HG03025 (cell line): Measurements from ENCODE around the gene KLK15.
"Not testable (repeated sequence)": the region's sequence is repeated elsewhere in the genome, so short reads cannot be mapped to it uniquely, and the experiment has no call there.

Experiments used
- ATAC-seq: cut with Tn5 transposase; IDR thresholded peaks from one replicate; pipeline ENCODE4 v1.9.1; 2021; ENCODE audit warnings: mild to moderate bottlenecking, moderate library complexity; ENCODE audit not compliant: unreplicated experiment, low FRiP score

The KLK15 gene

GRCh38 chr19:50822661-50823208, 10.6 kb downstream of the KLK15 start:
- ATAC-seq = no peak

DNA sequence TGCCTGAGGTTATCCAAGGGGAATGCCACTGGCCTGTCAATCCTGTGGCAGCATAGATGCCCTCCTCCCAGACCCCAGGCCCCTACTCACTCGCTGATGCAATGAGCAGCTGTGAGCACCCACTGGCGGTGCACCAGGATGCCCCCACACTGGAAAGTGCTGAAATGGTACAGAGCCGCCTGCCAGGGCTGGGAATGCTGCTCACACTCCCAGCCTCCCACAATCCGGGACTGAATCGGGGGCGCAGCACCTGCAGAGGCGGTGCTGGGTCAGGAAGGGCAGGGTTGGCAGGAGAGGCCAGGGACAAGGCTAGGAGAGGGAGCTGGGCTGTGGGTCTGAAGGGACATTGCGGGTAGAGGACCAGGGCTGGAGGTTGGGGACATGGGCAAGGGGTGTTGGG, 11.8 kb downstream of the KLK15 start:
- no peak for ATAC-seq

DNA sequence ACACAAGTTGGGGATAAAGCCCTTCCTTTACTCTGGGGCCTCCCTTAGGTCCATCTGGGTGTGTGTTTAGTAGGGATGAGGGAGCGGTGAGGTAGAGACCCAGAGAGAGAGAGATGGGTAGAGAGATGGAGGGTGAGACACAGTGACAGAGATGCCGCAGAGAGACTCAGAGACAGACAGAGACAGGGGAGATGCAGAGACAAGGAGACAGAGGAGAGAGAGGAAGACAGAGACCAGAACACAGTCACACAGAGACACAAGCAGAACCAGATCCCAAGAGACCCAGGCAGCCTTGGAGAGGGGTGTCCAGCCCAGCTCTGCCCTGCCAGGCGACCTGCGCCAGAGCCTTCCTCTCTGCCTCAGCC, 12.1 kb downstream of the KLK15 start:
- ATAC-seq = no peak

DNA sequence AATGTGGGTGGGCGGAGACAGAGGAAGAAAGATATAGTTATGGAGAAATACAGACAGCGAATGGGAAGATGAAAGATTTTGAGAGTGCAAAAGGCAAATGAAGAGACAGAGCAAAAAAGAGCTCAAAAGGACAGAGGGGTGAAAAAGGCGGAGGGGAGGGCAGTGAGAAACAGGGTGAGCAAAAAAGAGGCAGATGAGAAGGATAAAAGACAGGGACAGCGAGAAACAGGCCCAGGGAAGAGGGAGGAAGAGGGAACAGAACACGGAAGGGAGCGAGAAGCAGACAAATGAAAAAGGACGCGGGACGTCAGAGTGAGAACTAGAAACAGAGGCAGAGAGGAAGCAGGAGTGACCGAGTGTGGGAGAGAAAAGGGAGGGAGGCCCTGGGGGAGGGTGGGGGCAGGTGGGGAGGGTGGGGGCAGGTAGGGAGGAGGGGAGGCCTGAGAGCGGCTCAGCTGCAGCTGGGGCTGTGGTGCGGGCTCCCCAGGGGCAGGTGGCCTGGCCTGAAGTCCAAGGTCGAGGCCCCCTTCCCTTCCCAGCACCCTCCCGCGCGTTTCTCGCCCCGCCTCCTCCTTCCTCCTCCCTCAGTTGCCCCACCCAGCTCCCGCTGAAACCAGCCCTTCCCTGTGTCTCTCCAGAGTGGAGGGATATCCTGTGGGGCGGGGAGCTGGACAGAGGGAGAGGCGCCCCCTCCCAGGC, 12.7 kb downstream of the KLK15 start:
- no peak for ATAC-seq

DNA sequence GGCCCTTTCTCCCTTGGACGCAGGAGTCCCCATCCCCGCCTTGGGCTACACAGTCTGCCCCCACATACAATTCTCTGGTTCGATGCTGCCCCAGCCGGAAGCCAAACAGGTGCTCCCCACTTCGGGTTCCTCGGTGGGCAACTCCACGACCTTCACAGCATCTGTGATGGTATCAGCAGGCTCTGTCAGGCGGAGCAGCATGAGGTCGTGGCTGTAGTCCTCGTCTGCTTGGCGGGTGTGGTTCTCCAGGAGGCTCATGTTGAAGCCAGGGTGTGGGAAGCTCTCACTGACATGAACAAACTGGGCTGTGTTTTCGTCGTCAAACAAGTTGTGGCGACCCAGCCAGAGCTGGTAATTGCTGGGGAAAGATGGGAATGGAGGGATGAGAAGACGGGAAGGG, 13.3 kb downstream of the KLK15 start:
- no peak for ATAC-seq

DNA sequence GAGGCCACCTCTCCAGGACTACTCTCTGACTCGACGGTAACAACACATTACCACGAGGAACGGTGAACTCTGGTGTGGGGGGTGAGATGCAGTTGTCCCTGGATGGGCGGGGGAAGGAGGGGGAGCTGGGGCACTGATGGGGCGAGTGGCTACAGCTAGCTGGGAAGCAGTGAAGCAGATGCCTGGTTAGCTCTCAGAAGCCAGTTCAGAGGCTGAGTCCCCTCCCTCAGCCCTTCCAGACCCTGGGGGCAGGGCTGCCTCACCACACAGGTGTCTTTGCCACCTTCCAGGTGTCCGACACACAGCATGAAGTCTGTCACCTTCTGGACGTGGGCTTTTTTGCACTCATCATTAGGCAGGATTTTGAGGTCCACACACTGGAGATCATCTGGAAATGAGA, 13.7 kb downstream of the KLK15 start:
- ATAC-seq = no peak

DNA sequence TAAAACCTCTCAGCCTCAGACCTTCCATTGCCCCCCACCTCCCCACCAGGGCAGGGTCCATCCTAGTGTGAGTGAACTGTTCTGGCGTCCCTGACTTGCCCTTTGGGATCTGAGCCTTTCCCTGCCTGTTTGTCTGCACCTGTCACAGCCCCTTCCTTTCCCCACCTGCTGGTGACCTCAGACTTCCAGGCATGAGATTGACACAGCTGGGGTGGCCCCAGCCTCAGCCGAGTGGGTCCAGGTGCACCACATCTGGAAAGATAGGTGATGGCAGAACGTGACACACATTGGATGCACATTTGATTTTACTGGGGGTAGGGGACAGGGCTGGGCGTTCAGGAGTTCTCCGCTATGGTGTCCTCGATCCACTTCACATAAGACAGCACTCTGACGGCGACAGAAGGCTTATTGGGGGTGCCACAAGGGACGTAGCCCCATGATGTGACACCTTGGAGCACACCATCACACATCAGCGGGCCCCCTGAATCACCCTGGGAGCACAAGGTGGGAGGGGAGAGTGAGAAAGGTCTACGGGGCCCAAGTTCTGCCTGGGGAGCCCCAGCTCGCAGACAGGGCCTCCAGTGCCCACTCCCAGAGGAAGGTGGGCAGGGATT, 14.4 kb downstream of the KLK15 start:
- no peak for ATAC-seq

GRCh38 chr19:50817941-50818858, 15.2 kb downstream of the KLK15 start:
- ATAC-seq = peak; percentile 42

DNA sequence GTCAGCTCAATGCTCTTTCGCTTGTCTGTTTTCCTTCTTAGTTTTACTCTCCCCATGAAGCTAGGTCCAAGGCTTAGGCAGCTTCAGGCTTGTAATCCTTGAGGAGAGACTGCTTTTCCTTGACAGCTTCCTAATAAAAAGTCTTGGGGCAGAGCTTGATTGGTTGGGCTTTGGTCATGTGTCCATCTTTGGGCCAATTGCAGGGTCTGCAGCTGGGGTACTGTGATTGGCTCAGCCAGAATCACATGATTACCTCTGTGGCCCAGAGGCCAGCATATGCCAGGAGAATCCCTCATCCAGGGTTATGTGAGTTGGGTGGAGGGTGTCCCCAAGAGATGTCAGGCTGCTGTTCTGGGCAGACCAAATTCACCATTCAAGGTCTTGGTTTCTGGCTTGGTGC, 17.9 kb downstream of the KLK15 start:
- ATAC-seq = no peak

GRCh38 chr19:50814883-50815282, 18.5 kb downstream of the KLK15 start:
- no peak for ATAC-seq

GRCh38 chr19:50812474-50812873, 20.9 kb downstream of the KLK15 start:
- ATAC-seq = no peak

DNA sequence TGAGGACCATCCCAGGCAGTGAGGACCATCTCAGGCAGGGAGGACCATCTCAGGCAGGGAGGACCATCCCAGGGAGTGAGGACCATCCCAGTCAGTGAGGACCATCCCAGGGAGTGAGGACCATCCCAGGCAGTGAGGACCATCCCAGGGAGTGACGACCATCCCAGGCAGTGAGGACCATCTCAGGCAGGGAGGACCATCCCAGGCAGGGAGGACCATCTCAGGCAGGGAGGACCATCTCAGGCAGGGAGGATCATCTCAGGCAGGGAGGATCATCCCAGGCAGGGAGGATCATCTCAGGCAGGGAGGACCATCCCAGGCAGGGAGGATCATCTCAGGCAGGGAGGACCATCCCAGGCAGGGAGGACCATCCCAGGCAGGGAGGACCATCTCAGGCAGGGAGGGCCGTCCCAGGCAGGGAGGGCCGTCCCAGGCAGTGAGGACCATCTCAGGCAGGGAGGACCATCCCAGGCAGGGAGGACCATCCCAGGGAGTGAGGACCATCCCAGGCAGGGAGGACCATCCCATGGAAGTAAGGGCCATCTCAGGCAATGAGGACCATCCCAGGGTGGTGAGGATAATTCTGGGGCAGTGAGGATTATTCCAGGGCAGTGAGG, 21.6 kb downstream of the KLK15 start:
- not testable (repeated sequence) for ATAC-seq

DNA sequence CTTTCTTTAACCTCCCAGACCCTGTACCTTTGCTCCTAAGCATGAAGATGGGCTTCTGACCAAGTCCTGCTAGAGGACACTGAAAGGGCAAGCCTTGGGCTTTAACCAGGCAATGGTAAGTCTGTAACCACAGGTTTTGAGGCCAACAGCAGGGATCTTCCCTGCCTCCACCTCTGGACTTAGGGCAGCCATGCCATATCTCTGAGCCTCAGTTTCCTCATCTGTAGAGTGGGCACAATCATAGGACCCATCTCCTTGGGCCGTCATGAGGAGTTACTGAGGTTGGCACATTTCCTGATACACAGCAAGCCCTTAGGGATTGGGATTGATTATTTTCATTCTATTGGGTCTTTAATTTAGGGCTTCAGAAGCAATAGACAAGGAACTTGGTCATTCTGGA, 24.5 kb downstream of the KLK15 start:
- no peak for ATAC-seq

GRCh38 chr19:50804420-50805272, 28.7 kb downstream of the KLK15 start:
- ATAC-seq = peak; percentile 82

- peak; percentile 23 for ATAC-seq
These were observed 29.5 kb downstream of the KLK15 start for GRCh38 chr19:50803633-50804419.

DNA sequence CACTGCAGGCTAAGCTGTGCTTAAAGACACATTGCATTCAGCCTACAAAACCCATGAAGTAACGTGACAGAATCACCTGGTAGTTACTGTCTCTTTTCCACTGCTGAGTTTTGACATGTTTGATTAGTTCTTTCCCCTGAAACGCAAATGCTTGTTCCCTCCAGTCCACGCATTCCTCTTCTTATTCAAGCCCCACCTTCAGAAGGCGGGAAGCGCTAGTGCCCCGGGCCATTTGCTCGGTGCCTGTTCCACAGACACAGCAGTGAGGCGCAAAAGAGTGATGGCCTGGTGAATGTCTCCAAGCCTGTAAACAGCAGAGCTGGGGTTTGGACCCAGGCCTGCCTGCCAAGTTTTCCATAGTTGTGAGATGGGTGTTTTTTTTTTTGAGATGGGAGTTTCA, 32.3 kb downstream of the KLK15 start:
- ATAC-seq = no peak

DNA sequence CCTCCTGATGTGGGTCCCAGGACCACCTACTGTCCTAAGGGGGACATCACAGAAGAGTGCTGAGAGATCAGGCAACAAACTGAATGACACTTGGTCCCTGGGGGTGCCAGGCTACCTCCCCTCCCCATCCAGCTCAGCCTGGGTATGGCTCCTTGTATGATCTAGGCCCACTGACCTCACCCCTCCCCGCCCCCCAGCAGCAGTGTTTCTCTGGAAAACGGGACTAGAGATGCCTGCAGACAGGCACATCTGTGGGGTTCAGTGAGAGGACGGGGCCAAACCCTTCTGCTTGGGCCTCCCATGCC, 33.9 kb downstream of the KLK15 start:
- ATAC-seq = no peak

GRCh38 chr19:50798659-50799546, 34.5 kb downstream of the KLK15 start:
- ATAC-seq = no peak
